Activated gamma-delta T cell treated with Interleukin-2 at 50 U/mL for 16 hours (primary cell): ENCODE data around the gene PHETA1.
"Not testable (repeated sequence)": the region's sequence is repeated elsewhere in the genome, so short reads cannot be mapped to it uniquely, and the experiment has no call there.

Experiments
- DNase-seq: peaks from one replicate; pipeline ENCODE4 v3.0.0-alpha.2; 2020

Gene PHETA1

DNA sequence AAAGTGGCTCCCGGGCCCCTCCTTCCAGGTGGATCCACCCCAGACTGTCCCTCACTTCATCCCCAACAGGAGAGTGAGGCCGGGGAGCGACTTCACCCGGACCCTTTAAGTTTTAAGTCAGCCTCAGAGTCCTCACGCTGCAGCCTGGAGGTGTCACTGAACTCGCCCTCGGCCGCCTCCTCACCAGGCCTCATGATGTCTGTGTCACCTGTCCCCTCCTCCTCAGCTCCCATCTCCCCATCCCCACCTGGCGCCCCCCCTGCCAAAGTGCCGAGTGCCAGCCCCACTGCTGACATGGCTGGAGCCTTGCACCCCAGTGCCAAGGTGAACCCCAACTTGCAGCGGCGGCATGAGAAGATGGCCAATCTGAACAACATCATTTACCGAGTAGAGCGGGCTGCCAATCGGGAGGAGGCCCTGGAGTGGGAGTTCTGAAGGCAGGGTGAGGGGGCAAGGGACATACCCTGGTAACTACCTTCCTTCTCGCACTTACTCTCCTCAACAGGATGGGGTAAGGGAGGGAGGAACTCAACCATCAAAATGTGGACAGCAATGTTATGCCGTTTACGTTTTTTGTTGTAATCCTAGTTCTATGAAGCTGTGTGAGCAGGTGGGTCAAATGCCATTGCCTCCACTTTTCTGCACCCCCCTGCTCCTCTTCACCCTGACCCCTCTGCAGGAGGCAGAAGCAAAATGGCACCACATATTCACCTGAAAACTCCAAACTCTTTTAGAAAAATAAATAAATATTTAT lies 20.8 kb downstream of the PHETA1 start:
- DNase-seq, result no peak

- no peak for DNase-seq
These were observed 24.5 kb downstream of the PHETA1 start for GRCh38 chr12:111344254-111344875.

GRCh38 chr12:111343181-111343580 lies 25.7 kb downstream of the PHETA1 start:
- DNase-seq, result no peak

GRCh38 chr12:111342376-111342775 lies 26.5 kb downstream of the PHETA1 start:
- DNase-seq, result no peak

DNA sequence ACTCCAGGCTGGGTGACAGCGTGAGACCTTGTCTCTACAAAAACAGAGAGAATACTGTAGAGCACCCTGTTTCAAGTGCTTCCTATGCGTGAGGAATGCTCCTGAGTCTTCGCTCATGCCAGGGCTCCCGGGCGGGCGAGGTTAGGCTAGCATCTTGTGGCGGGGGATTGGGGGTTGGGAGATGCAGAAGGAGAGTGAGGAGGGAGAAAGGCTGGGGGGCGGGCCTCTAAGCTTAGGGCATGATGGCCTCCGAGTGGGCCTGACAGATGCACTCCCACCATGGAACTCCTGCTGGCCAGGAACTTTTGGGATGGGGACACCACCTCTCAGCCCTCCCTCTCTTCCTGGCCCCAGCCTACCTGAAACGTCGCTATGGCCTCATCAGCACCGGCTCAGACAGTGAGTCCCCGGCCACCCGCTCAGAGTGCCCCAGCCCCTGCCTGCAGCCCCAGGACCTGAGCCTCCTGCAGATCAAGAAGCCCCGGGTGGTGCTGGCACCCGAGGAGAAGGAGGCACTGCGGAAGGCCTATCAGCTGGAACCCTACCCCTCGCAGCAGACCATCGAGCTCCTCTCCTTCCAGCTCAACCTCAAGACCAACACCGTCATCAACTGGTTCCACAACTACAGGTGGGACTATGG lies 27.3 kb downstream of the PHETA1 start:
- DNase-seq, result no peak

- not testable (repeated sequence) for DNase-seq
These were observed 28.2 kb downstream of the PHETA1 start for GRCh38 chr12:111340680-111341079.

- no peak for DNase-seq
These were observed 28.7 kb downstream of the PHETA1 start for GRCh38 chr12:111340231-111340630.

DNA sequence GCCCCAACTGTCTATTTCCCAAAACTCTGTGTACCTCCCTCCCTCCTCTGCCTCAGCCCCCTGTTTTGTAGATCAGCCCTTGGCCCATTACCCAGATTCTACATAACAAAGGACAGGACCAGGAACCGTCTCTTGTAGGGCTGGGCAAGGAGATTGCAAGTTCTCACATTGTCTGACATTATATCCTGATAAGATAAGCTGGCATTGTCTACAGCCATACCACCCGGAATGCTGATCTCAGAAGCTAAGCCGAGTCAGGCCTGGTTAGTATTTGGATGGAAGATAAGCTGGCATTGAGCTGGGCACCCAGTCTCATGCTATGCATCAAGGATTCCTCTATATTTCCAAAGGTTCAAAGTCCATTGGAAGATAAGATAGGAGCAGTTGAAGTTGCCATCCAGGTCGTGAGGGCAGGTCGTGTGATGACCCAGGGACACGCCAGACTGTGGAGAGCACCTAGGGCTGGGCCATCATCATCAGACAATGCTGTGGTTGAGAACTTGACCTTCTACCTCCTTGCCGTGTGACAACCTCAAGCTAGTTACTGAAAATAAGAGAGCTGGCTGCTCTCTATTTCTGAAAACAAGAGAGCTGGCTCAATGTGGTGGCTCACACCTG lies 29.5 kb downstream of the PHETA1 start:
- DNase-seq, result no peak

DNA sequence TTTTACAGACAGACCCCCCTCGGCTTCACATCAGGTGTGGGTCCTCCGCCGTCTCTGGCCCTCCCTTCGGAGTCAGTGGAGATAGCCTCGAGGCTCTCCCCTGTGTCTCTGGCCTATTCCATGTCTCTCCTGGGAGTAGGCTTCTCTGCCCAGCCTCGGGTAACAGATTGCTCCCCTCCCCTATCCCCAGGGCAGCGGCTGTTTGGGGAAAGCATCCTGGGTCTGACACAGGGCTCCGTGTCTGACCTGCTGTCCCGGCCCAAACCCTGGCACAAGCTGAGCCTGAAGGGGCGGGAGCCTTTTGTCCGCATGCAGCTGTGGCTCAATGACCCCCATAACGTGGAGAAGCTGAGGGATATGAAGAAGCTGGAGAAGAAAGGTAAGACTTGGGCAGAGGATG lies 30.8 kb downstream of the PHETA1 start:
- DNase-seq, result no peak

- no peak for DNase-seq
These were observed 31.5 kb downstream of the PHETA1 start for GRCh38 chr12:111337371-111337770.

GRCh38 chr12:111336411-111336810 lies 32.5 kb downstream of the PHETA1 start:
- DNase-seq, result not testable (repeated sequence)

DNA sequence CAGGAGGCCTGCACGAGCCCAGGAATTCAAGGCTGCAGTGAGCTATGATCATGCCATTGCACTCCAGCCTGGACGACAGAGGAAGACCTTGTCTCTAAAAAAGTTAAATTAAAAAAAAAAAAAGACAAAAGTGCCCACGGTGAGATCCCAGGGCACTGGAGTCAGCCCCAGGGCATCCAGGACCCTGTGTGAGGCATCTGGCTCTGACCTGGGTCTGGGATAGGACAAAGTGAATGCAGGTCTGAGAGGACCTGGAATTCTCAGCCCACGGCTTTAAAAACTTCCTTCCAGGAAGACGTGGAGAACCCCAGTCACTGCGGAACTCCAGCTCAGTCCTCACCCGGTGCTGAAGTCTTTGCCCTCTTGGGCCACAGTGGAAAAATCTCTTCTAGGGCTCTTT lies 33.1 kb downstream of the PHETA1 start:
- DNase-seq, result no peak

DNA sequence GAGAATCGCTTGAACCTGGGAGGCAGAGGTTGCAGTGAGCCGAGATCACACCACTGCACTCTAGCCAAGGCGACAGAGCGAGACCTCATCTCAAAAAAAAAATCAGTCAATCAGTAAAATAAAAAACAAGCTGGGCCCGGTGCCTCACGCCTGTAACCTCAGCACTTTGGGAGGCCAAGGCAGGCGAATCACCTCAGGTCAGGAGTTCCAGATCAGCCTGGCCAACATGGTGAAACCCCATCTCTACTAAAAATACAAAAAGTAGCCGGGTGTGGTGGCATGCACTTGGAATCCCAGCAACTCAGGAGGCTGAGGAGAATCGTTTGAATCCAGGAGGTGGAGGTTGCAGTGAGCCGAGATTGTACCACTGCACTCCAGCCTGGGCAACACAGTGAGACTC lies 33.6 kb downstream of the PHETA1 start:
- not testable (repeated sequence) for DNase-seq

GRCh38 chr12:111334393-111334915 lies 34.4 kb downstream of the PHETA1 start:
- DNase-seq, result no peak

DNA sequence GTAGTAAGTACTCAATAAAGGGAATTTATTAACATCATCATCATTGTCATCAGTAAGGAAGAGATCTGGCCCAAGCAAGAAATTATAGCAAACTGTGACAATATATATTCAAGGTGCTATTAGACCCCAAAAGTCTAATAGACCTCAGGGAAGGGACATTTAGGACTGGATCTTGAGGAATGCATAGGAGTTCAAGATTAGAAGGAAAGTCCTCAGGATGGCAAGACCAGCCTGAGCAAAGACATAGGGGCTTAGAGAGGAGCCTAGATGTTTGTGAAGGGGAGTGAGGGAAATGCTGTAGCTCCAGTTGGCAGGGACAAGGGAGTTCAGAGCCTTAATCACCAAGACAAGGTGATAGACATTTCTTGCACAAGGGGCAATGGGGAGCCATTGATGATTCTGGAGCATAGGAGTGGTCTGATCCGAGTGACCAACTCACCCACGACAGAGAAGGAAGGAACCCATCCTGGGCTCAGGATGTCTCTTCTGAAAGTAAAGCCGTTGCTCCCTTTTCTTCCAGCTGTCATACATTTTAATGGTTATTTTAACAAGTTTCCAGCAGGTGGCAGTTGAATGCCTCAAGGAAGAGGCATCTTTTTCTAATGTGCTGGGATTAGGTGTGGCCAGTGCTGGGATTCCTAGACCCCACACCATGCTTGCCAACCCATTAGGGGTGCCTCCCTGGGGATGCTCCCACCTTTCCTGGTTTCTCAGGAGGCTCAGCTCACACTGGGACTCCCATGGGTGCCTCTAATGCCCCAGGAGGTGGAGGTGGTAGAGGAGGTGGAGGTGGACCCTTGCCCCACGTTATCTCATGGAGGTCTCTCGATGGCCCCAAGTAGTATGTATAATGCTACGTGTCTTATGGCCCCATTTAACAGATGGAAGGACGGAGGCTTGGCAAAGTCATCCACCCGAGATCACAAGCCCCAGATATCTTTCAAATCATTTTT lies 37.8 kb downstream of the PHETA1 start:
- no peak for DNase-seq

DNA sequence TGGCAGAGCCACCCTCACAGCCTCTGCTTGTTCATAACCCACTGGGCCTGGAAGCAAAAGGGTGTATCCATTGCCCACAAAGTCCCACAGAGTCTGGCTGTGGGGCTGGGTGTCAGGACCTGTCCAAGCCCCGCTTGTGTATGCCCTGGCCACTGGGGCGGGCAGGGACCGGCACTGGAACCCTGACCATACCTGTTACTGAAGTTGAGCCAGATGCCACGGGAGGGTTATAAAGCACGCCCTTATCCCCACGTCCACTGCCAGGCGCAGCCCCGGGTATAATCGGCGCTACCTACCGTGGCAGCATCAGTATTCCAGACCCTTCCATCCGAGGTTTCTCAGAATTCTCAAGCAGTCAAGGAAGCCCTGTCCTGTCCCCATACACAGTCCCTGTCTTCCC lies 40.8 kb downstream of the PHETA1 start:
- DNase-seq, result no peak

DNA sequence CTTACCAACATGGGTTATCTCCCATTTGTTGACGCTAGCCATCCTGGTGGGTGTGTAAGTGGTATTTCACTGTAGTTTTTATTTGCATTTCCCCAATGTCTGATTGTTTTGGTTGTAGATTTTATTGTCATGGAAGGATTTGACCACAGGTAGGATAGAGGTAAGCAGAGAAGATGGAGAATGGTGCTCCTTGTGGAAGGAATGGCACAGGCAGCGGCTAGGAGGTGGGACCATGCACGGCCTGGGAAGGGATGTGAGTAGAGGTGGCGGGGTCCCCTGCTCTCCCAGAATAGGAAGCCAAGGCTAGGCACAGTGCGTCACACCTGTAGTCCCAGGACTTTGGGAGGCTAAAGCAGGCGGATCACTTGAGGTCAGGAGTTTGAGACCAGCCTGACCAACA lies 41.4 kb downstream of the PHETA1 start:
- DNase-seq, result no peak

DNA sequence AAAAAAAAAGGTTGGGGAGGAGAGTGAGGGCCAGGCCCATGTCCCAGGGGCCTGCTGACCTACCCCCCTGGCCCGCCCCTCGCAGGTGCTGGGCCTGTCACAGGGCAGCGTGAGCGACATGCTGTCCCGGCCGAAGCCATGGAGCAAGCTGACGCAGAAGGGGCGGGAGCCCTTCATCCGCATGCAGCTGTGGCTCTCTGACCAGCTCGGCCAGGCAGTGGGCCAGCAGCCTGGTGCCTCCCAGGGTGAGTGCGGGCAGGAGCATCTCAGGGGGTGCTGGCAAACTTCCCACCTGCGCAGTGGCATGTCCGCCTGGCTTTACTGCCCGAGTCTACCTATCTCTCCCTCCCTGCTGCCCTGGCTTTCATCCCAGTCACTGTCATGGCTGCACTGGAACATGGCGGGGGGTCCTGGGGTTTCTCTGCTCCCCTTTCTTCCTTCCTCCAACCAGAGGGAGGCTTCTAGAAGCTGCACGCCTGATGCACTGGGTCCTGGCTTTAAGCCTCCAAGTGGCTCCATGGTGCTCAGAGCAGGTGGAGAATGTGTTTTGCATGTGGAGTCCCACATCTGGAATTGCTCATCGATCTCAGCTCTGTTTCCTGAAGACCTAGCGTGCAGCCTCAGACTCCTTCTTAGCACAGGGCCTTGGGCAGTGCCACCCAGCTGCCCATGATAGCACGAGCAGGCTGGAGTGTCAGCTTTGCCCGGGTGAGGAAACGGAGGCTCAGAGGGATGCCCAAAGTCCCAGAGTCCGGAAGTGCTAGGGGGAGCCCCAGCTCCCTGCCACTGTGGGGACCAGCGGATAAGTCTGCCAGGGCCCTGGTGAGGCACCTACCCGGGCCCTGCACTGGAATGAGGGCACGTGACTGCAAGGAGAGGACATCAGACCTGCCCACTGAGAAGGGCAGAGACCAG lies 46.3 kb downstream of the PHETA1 start:
- DNase-seq, result no peak

GRCh38 chr12:111321317-111321716 lies 47.6 kb downstream of the PHETA1 start:
- no peak for DNase-seq

DNA sequence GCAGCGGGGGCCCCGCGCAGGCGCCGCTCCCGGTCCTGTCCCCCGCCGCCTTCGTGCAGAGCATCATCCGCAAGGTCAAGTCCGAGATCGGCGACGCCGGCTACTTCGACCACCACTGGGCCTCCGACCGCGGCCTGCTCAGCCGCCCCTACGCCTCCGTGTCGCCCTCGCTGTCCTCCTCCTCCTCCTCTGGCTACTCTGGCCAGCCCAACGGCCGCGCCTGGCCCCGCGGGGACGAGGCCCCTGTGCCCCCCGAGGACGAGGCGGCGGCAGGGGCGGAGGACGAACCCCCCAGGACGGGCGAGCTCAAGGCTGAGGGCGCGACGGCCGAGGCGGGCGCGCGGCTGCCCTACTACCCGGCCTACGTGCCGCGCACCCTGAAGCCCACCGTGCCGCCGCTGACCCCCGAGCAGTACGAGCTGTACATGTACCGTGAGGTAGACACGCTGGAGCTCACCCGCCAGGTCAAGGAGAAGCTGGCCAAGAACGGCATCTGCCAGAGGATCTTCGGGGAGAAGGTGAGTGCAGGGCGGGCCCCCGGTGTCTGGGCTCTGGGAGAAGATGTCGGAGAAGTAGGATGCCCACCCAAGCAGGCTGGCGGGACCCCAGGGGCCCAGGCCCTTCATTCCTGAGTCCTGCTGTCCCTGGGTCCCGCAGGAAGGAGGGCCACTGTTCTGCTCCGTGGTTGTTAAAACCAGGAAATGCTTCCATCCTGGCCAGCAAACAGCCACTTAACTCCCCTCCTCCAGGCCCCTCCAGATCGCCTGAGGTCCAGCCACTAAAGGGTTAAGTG lies 48.4 kb downstream of the PHETA1 start:
- DNase-seq, result no peak
